ENCODE results near the gene KDM2B.
A peak's percentile ranks its signal among the peaks of the same experiment; 100 is the strongest.
"Not testable (repeated sequence)": the region's sequence is repeated elsewhere in the genome, so short reads cannot be mapped to it uniquely, and the experiment has no call there.

KDM2B gene

DNA sequence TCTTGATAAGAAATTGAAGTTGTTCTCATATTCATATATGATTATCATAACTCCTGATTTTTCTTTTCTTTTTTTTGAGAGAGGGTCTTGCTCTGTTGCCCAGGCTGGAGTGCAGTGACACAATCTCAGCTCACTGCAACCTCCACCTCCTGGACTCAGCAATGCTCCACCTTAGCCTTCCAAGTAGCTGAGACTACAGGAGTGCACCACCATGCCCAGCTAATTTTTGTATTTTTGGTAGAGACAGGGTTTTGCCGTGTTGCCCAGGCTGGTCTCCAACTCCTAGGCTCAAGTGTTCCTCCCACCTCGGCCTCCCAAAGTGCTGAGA is 2.5 kb upstream of the KDM2B start:
- not testable (repeated sequence) for DNase-seq

DNA sequence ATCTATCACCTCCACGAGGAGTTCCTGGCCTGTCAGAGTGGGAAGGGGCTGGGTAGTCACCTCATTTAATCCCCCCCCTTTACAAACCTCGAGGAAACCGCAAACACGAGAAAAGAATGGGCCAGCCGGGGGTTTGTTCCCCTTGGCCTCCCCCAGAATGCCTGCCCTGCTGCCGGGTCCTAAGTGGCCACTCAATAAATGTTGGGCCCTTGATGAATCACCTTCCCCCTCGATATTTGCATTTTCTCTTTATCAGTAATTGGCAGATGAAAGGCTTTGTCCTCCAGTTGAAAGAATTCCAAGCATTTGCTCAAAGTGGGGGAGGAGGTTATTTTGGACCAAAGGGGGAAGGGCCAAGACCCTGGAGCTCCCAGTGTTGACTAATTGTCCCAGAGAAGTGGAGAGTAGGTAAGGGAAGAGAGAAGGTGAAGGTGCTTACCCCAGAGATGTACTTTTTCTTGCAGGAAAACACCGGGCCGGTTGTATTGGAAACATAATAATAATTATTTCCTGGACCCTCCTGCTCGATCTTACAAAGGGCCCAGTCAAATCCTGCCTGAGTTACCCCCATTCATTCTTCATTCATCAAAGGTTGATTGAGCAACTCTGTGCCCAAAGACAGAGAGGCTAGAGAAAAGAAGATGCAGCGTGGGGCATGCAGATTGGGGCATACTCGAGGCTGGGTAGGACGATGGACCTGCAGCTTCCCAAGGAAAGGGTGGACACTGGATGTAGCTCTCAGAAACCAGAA is 1.9 kb upstream of the KDM2B start:
- DNase-seq: no peak

DNA sequence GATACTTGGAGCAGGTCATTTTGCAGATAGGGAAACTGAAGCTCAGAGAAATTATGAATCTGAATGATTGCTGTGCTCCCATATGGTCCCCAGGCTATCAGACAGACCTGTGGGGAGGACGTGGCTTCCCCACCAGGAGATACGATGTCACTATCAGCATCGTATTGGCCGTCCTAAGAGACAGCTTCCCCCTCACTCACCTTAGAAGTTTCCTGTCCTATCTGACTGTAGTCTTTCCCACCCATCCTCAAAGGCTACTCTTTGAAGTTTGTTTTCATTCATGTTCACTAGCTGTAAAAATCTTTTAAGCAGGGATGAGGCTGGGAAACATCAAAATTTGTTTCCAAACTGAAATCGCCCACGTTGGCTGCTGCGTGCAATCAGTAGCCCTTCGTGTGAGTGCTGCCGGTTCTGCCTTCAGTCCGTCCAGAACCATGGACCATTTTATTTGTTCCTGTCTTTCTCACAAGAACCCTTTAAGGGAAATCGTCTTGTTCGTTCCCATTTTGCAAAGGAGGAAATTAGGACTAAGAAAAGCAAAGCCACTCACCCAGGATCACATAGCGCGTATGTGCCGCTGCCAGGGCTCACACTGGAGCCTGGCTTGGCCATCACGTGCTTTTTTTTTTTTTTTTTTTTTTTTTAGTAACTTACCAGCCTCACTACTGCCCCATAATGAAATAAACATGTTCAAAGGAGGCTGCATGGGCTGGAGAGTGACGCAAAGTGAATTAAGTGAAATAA is 1.0 kb upstream of the KDM2B start:
- DNase-seq: peak; percentile 35

DNA sequence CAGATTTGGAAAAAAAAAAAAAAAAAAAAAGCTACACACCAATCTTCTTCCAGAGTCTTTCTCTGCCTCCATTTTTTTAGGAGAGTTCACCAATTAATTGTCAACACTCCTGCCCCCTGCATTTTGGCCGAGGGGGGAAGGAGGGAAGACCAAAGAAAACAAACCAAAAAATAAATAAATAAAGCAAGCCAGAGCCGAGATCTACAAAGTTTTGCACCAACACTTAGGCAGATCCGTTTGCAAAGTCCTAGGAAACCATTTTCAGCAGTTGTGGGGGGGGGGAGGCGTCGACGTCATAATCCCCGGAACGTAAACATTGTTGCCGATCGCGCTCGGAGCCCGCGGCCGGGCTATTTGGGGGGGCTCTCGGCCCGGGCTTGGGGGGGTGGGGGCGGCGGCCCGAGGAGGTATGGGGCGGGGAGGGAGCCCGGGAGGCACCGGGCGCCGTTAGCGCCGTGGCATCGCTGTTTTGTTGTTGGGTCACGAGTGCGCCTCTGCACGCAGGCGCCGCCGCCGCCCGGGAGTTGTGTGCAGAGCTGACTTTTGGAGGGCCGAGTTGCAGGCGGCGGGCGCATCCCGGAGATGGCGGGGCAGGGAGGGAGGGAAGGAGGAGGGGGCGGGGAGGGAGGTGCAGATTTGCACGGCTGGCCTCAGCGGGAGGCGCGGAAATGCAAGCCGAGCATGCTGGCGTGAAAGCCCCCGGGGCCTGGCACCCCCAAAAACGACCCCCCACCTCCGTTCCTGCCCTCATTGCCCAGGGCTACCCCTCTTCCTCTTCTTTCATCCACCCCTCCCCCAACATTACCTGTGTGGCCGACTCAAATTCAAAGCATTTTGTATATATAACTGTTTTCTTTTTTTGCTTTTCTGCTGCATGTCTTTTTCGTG is 598 bp downstream of the KDM2B start:
- peak; percentile 90 for DNase-seq

DNA sequence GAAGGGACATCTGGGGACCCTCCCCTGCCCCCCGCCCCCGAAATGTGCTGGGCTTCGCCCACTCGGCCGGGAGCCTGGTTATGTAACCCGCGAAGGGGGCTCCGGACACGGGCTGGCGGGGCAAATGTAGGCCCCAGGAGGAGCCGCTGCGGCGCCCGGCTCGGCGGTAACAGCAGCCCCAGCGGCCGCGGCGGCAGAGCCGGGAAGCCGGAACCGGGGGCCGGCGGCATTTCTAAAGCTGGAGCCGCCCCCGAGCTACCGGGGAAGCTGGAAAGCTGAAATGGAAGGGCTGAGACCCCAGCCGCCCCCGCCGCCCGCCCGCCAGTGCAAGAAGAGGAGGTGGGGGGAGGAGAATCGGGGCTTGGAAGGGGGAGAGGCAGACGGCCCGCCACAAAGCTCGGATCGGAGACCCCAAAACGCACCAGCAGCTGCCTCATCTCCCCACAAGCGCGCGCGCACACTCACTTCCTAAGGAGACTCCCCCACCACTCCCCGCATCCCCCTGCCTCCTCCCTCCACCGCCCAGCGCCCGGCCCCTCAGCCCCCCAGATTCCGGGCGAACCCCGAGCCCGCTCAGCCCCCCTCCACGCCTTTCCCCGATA is 1.5 kb downstream of the KDM2B start:
- peak; percentile 67 for DNase-seq

DNA sequence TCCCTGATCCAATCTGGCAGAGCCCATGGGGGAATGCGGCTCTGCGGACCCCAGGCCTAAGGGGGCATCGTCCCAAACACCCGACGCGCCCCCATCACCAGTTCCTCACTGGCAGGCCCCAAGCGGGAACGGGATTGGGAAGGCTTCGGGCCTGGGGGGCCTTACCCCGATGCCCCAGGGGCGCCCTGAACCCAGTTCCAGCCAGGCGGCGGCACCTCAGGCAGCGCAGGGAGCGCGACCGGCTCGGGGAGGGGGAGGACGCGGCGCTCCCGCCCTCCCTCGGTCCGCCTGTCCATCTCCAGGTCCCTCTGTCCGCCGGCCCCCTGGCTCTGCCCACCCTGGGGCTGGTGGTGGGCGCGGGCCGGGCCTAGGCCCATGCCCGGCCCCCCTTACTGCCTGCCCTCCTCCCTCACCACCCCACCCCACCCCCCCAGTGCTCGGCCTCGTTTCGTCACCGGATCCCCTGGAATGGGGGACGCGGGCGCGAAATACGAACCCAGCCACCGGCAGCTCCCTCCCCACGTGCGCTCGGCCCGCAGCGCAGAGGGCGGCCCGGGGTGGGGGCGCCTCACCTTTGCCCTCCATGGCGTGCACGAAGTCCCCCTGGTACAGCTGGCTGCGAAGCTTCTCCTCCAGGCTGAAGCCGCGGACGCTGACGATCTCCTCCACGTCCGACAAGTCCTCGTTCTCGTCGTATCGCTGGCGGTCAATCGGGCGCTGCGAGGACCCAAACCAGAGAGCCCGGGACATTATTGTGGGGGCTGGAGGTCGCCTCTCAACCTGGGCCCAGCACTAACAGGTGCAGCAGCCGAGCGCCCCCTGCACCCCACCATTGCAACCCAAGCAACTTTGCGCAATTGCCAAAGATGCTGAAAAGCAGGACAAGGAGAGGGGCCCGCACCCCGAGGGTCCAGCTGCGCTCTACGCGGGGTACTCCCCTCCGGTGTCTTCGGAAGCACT is 2.3 kb downstream of the KDM2B start:
- DNase-seq: peak; percentile 55

DNA sequence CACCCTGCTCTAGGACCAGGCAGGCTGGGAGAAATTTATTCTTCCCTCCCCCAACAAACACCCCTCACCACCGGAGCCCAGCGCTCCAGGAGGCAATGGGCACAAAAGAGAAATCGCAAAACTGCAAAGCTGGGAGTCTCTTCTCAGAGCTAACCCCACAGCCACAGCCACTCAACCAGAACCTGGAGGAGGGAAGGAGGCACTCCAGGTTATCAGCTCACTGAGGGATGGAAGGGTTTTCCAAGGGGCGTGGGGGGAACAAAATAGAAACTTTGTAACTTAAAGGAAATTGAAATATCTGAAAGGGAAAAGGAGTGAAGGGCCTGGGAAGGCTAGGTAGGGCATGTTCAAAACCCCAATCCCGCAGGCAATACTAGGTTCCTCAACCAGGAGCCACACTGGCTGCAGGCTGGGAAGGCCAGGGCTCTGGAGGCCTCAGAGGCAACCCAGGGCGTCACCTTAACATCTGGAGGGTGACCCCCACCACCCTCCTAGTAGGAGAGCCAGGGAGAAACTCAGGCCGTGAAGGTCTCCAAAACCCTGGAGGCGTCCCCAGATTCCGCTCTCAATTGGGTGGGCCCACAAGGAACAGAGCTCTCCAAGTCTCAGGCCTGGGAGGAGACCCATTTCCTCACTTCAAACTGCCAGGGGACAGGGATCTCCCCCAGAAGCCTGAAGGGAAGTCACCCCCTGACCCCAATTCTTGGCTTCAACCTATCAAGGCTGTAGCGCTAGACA is 3.2 kb downstream of the KDM2B start:
- no peak for DNase-seq

DNA sequence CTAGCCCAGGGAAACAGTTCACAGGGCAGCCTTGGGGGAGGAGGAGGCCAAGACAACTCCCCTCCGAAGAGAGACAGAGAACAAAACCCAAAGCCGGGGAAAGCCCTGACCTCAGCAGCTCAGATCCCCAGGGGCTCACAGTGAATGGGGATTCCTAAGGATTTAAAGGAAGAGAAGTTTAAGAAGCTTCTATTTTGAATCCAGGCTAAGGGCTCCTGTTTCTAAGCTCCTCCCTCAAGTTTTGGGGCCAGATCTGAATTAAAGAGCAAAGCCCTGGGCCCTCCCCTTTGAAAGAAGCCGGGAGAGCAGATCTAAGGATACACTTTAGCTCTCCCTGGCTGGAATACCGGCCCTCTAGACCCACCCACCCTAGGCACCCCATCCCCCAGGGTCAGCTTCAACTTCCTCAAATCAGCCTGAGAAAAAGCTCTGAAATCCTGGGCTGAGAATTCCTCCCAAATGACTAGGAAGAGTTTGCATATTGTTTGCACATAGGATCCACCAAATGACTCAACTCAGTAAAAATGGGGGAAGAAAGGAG is 3.9 kb downstream of the KDM2B start:
- DNase-seq: no peak

DNA sequence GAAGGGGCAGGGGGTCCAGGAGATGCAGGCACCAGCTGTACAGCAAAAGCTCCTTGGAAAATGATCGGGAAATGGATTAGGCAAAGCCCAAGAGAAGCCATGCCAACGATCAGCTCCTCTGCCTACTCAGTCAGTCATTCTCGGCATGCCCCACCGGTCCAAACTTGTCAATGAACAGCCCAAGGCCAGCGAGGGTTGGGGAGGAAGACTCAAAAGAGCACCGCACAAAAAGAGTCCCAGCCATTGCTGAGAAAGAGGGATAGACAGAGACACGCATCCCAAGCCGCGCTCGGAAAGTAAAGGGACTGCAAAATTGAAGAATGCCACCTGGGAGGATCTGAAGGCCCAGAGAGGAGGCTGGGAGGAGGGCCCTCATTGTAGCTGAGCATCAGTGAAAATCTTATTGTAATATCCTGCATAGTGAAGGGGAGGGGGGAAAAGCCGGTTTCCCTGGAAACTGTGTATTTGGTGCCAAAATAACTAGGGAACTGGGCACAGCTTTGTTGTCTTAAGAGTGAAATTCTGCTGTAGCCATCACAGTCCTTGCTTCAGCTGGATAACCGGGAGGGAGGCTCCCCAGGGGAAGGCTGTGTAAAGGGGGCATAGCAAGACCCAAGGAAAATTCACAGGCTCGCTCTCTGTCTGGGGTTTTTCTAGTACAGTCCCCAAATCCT is 4.7 kb downstream of the KDM2B start:
- no peak for DNase-seq

DNA sequence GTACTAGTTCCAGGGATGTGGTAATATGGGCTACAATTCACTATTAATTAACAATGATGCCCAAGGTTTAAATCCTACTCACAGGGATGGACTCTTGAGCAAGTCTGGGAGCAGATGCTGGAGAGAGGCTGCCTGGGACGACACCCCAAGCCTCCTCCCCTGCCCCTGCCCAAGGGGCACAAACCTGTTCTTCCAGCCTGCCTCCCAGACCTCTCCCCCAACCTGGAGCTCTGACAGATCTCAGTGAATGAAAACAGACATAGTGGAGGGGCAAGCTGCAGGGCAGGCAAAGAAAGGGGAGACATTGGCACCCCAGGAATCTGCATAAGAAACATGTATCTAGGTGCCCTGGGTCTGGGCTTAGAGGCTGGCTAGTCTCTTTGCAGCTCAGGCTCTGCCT is 5.8 kb downstream of the KDM2B start:
- DNase-seq: no peak

DNA sequence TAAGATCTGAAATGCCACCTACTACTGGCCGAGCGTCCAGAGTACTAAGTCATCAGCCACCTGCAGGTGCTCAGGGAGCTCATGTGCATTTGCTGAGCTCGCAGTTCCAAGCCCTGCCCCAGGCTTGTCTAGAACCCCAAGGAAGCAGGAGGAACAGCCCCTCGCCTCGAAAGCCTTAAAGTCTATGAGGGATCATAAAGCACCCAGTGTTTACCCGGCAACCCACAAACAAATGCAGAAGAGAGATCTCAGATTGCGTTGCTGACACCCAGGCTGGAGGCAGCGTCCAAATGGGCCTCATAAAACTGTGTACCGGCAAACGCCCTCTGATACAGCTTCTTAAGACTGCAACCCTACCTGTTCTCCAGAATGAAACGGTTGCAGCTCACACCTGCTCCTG is 6.8 kb downstream of the KDM2B start:
- DNase-seq: no peak

DNA sequence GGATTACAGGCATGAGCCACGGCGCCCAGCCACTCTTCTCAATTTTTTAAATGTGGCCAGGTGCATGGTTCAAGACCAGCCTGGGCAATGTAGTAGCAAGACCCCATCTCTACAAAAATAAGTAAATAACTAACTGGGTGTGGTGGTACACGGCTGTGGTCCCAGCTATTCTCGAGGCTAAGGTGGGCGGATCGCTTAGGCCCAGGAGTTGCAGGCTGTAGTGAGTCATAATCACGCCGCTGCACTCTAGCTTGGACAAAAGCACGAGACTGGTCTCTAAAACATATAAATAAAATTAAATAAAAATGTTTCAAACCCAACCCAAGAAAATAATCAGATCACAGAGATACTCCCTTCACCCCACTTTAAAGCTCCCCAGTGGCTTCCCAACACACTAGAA is 8.9 kb downstream of the KDM2B start:
- no peak for DNase-seq

DNA sequence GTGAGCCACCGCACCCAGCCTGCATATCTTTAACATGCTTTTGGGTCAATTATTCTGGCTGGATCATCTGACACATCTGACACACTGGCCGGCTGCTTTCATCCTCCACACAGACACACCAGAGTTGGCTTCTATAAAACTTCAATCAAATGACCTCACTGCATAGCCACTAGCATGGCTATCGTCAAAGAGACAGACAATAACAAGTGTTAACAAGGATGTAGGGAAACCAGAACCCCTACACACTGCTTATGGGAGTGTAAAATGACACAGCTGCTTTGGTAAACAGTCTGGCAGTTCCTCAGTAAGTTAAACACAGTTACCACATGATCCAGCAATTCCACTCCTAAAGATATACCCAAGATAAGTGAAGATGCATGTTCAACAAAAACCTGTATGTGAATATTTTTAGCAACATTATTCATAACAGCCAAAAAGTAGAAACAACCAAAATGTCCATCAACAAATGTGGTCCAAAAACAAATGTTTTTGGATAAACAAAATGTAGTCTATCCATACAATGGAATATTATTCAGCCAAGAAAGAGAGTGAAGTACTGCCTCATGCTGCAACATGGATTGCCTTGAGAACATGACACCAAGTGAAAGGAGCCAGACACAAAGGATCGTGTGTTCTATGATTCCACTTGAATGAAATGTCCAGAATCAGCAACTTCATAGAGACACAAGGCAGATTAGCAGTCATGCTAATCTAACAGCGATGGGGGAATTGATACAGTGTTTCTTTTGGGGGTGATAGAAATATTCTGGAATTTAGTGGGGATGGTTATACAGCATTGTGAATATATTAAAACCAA is 10.1 kb downstream of the KDM2B start:
- no peak for DNase-seq

DNA sequence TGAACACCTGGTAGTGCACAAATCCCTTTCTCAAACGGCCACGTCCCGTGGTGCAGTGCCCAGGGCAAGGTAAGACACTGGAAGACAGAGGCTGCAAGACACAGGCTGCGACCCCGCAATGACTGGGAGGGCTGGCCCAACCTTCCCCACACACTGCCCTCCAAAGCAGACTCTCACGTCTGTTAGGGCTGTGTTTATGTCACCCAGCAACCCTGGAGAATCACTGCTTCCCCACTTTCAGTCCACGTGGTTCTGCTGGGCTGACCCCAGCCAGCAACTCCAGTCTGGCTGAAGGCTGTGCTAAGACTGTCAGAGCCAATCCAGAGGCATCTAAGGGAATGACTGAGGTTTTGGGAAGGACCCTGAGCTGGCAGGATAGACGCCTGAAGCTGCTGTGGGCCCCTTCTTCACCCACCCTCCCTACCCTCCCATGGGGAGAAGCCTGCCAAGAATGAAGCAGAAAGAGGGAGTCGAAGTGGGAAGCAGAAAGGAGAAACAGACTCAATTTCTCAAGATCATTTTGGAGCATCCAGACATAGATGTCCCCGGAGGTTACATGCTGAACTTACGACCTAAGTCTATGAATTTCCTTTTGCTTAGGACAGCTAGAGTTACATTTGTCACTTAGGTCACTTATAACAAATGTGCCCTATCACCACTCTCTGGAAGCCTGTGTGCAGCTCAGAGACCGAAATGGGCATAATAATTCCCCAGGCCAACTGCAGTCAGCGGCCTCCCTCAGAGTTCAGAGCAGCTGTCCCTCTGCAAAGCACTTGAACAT is 11.7 kb downstream of the KDM2B start:
- DNase-seq: no peak

DNA sequence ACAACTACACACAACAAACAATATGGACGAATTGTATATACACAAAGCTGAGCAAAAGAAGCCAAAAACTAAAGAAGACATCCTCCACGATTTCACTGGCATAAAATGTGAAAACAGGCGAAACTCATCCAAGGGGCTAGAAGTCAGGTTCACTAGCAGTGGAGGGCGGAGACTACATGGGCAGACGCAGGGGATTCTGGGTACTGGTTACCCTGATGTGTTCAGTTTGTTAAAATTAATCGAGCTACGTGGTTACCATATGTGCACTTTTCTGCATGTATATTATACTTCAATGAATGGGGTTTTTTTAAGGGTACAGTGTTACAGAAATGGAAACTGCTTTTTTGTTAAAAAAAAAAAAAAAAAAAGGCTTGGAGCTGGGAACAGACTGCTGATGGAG is 12.3 kb downstream of the KDM2B start:
- DNase-seq: no peak

DNA sequence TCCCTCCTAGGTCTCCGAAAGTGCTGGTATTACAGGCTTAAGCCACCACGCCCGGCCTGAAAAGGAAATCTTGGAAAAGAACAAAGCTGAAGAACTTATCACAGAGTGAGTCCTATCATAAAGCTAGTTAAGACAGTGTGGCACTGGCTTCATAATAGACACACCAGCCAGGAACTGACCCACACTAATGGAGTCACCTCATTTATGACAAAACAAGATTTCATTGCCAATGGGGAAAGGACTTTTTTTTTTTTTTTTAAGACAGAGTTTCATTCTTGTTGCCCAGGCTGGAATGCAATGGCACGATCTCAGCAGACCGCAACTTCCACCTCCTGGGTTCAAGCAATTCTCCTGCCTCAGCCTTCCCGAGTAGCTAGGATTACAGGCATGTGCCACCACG is 15.7 kb downstream of the KDM2B start:
- DNase-seq: no peak

DNA sequence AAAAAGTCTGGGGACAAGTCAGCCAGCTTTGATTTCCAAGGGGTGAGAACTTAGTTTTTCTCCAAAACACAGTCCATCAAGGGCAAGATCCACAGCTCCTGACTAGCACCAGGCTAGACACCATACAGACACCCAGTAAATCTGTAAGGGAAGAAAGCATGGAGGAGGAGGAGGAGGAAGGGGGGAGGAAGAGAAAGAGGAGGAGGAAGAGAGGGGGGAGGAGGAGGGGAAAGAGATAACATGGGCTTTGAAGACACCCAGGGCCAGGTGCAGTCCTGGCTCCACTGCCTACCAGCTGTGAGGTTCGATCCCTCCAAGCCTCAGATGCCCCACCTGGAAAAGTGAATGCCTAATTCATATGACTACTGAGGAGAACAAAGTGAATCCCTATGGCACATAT is 18.3 kb downstream of the KDM2B start:
- DNase-seq: no peak

DNA sequence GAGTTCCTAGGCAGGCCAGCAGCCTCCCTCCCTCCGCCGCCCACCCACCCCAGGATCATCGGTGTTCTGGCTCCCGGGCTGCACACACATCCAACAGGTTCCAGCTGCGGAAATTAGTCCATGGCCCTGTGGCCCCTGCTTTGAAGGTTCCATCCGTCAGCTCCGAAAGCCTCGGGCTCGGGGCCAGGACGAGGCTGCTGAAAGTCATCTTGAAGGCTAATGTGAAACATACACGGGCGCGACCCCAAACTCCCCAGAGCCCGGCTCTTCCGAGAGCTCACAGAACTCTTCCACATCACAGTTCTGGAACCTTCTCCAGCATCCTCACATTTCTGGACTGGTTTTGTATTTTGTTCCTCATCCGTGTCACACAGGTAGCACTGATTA is 19.8 kb downstream of the KDM2B start:
- no peak for DNase-seq

Measured in CD4-positive, alpha-beta T cell treated with Interleukin-17A for 4 hours (primary cell).